ENCODE data around the gene POLE. TPM values are rescaled to one million over a fixed set of nuclear protein-coding genes. Genes with fewer than 3 reads are reported as not detected.

The POLE gene
- total RNA-seq, 3 donors from 2014 or later (not counting 1 experiment from before 2014, with no cell fraction given): 58.7 to 66.0 (median 65.0) TPM

DNA sequence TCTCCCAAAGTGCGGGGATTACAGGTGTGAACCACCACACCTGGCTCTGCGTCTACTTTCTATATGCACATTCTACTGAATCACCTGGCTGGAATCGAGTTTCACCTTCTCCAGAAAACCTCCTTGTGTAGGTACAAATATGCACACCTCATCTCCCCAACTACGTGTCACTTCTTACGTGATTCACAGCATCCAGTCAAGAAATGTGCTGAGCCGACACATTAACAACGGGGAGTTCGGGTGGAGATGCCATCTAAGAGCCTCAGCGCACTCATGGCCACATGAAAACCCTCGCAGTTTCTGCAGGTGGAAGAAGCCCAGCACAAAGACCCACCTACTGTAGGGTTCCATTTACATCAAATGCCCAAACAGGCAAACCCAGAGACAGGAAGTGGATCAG, 39.3 kb downstream of the POLE start:
- H3K36me3 ChIP-seq (ENCODE audit: control insufficient read depth, insufficient read depth, low read length): peaks cover 30% of the 10 kb centered on the region
- ATAC-seq (no peak), DNase-seq (no peak)
- H3K4me1 Mint-ChIP-seq: no peaks in the 10 kb centered on the region
- TF ChIP-seq, protein P1, sequence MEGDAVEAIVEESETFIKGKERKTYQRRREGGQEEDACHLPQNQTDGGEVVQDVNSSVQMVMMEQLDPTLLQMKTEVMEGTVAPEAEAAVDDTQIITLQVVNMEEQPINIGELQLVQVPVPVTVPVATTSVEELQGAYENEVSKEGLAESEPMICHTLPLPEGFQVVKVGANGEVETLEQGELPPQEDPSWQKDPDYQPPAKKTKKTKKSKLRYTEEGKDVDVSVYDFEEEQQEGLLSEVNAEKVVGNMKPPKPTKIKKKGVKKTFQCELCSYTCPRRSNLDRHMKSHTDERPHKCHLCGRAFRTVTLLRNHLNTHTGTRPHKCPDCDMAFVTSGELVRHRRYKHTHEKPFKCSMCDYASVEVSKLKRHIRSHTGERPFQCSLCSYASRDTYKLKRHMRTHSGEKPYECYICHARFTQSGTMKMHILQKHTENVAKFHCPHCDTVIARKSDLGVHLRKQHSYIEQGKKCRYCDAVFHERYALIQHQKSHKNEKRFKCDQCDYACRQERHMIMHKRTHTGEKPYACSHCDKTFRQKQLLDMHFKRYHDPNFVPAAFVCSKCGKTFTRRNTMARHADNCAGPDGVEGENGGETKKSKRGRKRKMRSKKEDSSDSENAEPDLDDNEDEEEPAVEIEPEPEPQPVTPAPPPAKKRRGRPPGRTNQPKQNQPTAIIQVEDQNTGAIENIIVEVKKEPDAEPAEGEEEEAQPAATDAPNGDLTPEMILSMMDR (IDR thresholded peaks at IDR 0.05): no peak
- no peaks in the 10 kb centered on the region for H3K4me1 ChIP-seq (ENCODE audit: control insufficient read depth, insufficient read depth, low read length)
- intact Hi-C loops (cut with micrococcal nuclease): no loop called here
- H3K4me3 ChIP-seq (ENCODE audit: low read length): no peak overlapping the region
- 95% methylated on average over 10 of the region's 10 CpGs for WGBS (ENCODE audit: insufficient coverage)
- H3K4me3 Mint-ChIP-seq: no peak overlapping the region
- H3K36me3 Mint-ChIP-seq: no peaks in the 10 kb centered on the region
- no peaks in the 10 kb centered on the region for H3K9me3 ChIP-seq (ENCODE audit: control insufficient read depth, insufficient read depth, low read length)
- H3K27ac Mint-ChIP-seq: no peak overlapping the region
- H3K9me3 Mint-ChIP-seq: no peaks in the 10 kb centered on the region
- no peak overlapping the region for H3K27ac ChIP-seq (ENCODE audit: low read length)
- H3K27me3 ChIP-seq (ENCODE audit: control insufficient read depth, insufficient read depth, low read length): no peaks in the 10 kb centered on the region
- no peaks in the 10 kb centered on the region for H3K27me3 Mint-ChIP-seq (ENCODE audit: low read depth in 2 of 2)

GRCh38 chr12:132646850-132647249, 40.3 kb downstream of the POLE start:
- ATAC-seq: no peak
- H3K9me3 ChIP-seq (ENCODE audit: control insufficient read depth, insufficient read depth, low read length): no peaks in the 10 kb centered on the region
- no peak overlapping the region for H3K27ac ChIP-seq (ENCODE audit: low read length)
- no peak overlapping the region for H3K4me3 ChIP-seq (ENCODE audit: low read length)
- H3K27me3 ChIP-seq (ENCODE audit: control insufficient read depth, insufficient read depth, low read length): no peaks in the 10 kb centered on the region
- no peaks in the 10 kb centered on the region for H3K4me1 Mint-ChIP-seq
- DNase-seq: no peak
- TF ChIP-seq, protein P1 (IDR thresholded peaks at IDR 0.05): no peak
- no peaks in the 10 kb centered on the region for H3K4me1 ChIP-seq (ENCODE audit: control insufficient read depth, insufficient read depth, low read length)
- H3K9me3 Mint-ChIP-seq: no peaks in the 10 kb centered on the region
- peaks cover 34% of the 10 kb centered on the region for H3K36me3 ChIP-seq (ENCODE audit: control insufficient read depth, insufficient read depth, low read length)
- H3K27ac Mint-ChIP-seq: no peak overlapping the region
- H3K4me3 Mint-ChIP-seq: no peak overlapping the region
- H3K36me3 Mint-ChIP-seq: no peaks in the 10 kb centered on the region
- H3K27me3 Mint-ChIP-seq (ENCODE audit: low read depth in 2 of 2): no peaks in the 10 kb centered on the region
- WGBS (ENCODE audit: insufficient coverage): 93% methylated on average over 7 of the region's 7 CpGs
- intact Hi-C loops (cut with micrococcal nuclease): no loop called here

- DNase-seq (no peak), ATAC-seq (peak in 1 of 3 donors; percentile 34)
- H3K9me3 Mint-ChIP-seq: no peaks in the 10 kb centered on the region
- TF ChIP-seq, protein P1 (IDR thresholded peaks at IDR 0.05): no peak
- no peak overlapping the region for H3K27ac Mint-ChIP-seq
- 98% methylated on average over 30 of the region's 30 CpGs for whole genome bisulfite sequencing (ENCODE audit: insufficient coverage)
- H3K36me3 ChIP-seq (ENCODE audit: control insufficient read depth, insufficient read depth, low read length): peaks cover 32% of the 10 kb centered on the region
- intact Hi-C loops (cut with micrococcal nuclease): no loop called here
- no peak overlapping the region for H3K4me3 ChIP-seq (ENCODE audit: low read length)
- H3K4me1 Mint-ChIP-seq: peaks cover 14 to 20% of the 10 kb centered on the region in 2 donors
- H3K27me3 ChIP-seq (ENCODE audit: control insufficient read depth, insufficient read depth, low read length): no peaks in the 10 kb centered on the region
- H3K36me3 Mint-ChIP-seq: no peaks in the 10 kb centered on the region
- H3K4me3 Mint-ChIP-seq: no peak overlapping the region
- no peak overlapping the region for H3K27ac ChIP-seq (ENCODE audit: low read length)
- H3K9me3 ChIP-seq (ENCODE audit: control insufficient read depth, insufficient read depth, low read length): no peaks in the 10 kb centered on the region
- peaks cover 5% of the 10 kb centered on the region for H3K4me1 ChIP-seq (ENCODE audit: control insufficient read depth, insufficient read depth, low read length)
- no peaks in the 10 kb centered on the region for H3K27me3 Mint-ChIP-seq (ENCODE audit: low read depth in 2 of 2)
These were observed 44.0 kb downstream of the POLE start for GRCh38 chr12:132642846-132643835.
